GM12878 (cell line): ENCODE data around the gene PCDHGC5. TPM values are rescaled to one million over a fixed set of nuclear protein-coding genes. Genes with fewer than 3 reads are reported as not detected.

Source experiments
- ATAC-seq: fragments of 200-7000 bp; cut with Tn5 transposase; 3 replicates; pipeline ENCODE4 v1.9.1; 2020; ENCODE audit warnings: mild to moderate bottlenecking, moderate library complexity
- BruUV-seq: library from RNA; stranded (reverse); fragments of 400-500 nt; replicated peaks from 2 replicates; lab custom pipeline; 2021; lab: Mats Ljungman, UMichigan
- CTCF ChIA-PET: fragments of 300-600 bp; sonication (Branson Sonifier 250); formaldehyde crosslinking; extraction: SDS; loops from one replicate; lab custom pipeline; 2021; ENCODE audit warnings: inconsistent platforms; lab: Yijun Ruan, JAX
- POLR2A ChIA-PET: fragments of 350-600 bp; formaldehyde crosslinking; extraction: SDS; loops from one replicate; lab custom pipeline; 2021; ENCODE audit warnings: inconsistent platforms; lab: Charles Lee
- RAD21 ChIA-PET: fragments of 300-600 bp; sonication (Branson Sonifier 250); formaldehyde crosslinking; loops from one replicate; lab custom pipeline; 2023; ENCODE audit warnings: antibody characterized with exemption; ENCODE audit not compliant: unreplicated experiment; lab: Charles Lee
- SMC1A ChIA-PET: fragments of 300-600 bp; sonication (Branson Sonifier 250); formaldehyde crosslinking; loops from one replicate; lab custom pipeline; 2023; ENCODE audit not compliant: unreplicated experiment, uncharacterized antibody; lab: Charles Lee
- DNase-seq: peaks from one replicate; pipeline ENCODE4 v3.0.0-alpha.2; 2011; ENCODE audit warnings: low read depth, low spot score
- FAIRE-seq: peaks from 3 replicates; lab custom pipeline; 2011; peaks lifted over from hg19 to GRCh38; lab: Jason Lieb, UNC
- H2AFZ ChIP-seq: 2 replicates; pipeline ENCODE4 v1.6.0; 2011; ENCODE audit warnings: low read depth, low read length, control low read depth; ENCODE audit not compliant: control insufficient read depth
- H3K27ac ChIP-seq: 2 replicates; pipeline ENCODE4 v1.5.1; 2011; ENCODE audit warnings: control low read depth; ENCODE audit not compliant: control insufficient read depth, insufficient read depth
- H3K27me3 ChIP-seq, 2 experiments: replicated peaks in 1 of 2; 2 replicates each; pipeline versions ENCODE4 v1.6.0 to v1.6.1; 2011; ENCODE audit warnings: low read length in 1 of 2; ENCODE audit not compliant: control insufficient read depth in 2 of 2, insufficient read depth in 2 of 2
- H3K36me3 ChIP-seq, 2 experiments: 2 replicates each; pipeline ENCODE4 v1.5.1; 2011; ENCODE audit warnings: low read length in 1 of 2; ENCODE audit not compliant: control insufficient read depth in 2 of 2, insufficient read depth in 2 of 2
- H3K4me1 ChIP-seq: 2 replicates; pipeline ENCODE4 v1.6.1; 2011; ENCODE audit warnings: mild to moderate bottlenecking, low read length, moderate library complexity, mixed read lengths; ENCODE audit not compliant: control insufficient read depth, insufficient read depth
- H3K4me2 ChIP-seq: 2 replicates; pipeline ENCODE4 v1.6.0; 2011; ENCODE audit warnings: control low read depth; ENCODE audit not compliant: control insufficient read depth, insufficient read depth
- H3K4me3 ChIP-seq: fragments of 200-600 bp; sonication (generic); 2 replicates; pipeline ENCODE4 v1.5.1; 2016
- H3K79me2 ChIP-seq: 2 replicates; pipeline ENCODE4 v1.6.0; 2011; ENCODE audit warnings: low read length; ENCODE audit not compliant: control insufficient read depth, insufficient read depth
- H3K9ac ChIP-seq: 2 replicates; pipeline ENCODE4 v1.8.0; 2011; ENCODE audit warnings: low read length, control low read depth, mixed read lengths; ENCODE audit not compliant: control insufficient read depth, insufficient read depth
- H3K9me3 ChIP-seq: replicated peaks from 3 replicates; pipeline ENCODE4 v1.5.1; 2011; ENCODE audit warnings: mild to moderate bottlenecking, low read length; ENCODE audit not compliant: control insufficient read depth, insufficient read depth
- H4K20me1 ChIP-seq: 2 replicates; pipeline ENCODE4 v1.6.0; 2011; ENCODE audit not compliant: control insufficient read depth, insufficient read depth
- BCL3 ChIP-seq: IDR thresholded peaks from 2 replicates; pipeline ENCODE4 v1.6.1; 2011; ENCODE audit warnings: borderline replicate concordance, low read depth, mild to moderate bottlenecking, moderate library complexity, low read length; ENCODE audit not compliant: insufficient read depth, poor library complexity, severe bottlenecking
- BHLHE40 ChIP-seq, 2 experiments: fragments of 450-650 bp in 1 of 2; IDR thresholded peaks; 2 replicates each; pipeline ENCODE4 v1.6.1; 2011 to 2017; ENCODE audit warnings: low read depth in 2 of 2, borderline replicate concordance in 1 of 2, improper control_type of control experiment in 1 of 2, low read length in 1 of 2, mild to moderate bottlenecking in 1 of 2
- NBN ChIP-seq: fragments of 450-650 bp; IDR thresholded peaks from 2 replicates; pipeline ENCODE4 v1.6.1; 2016
- PAX8 ChIP-seq: fragments of 450-650 bp; IDR thresholded peaks from 2 replicates; pipeline ENCODE4 v1.6.1; 2017; ENCODE audit warnings: mild to moderate bottlenecking, moderate library complexity
- PML ChIP-seq: IDR thresholded peaks from 2 replicates; pipeline ENCODE4 v1.6.1; 2012; ENCODE audit warnings: low read length, inconsistent platforms
- RAD21 ChIP-seq: IDR thresholded peaks from 2 replicates; pipeline ENCODE4 v1.6.1; 2011; ENCODE audit warnings: mild to moderate bottlenecking, low read depth, low read length, moderate library complexity; ENCODE audit not compliant: insufficient read depth
- SMC3 ChIP-seq: IDR thresholded peaks from 2 replicates; pipeline ENCODE4 v1.6.1; 2011; ENCODE audit warnings: low read length, improper control_type of control experiment, borderline replicate concordance
- SP1 ChIP-seq: IDR thresholded peaks from one replicate; pipeline ENCODE4 v1.6.1; 2011; ENCODE audit warnings: low read depth, low read length
- YY1 ChIP-seq: IDR thresholded peaks from 2 replicates; pipeline ENCODE4 v1.6.1; 2011; ENCODE audit warnings: low read depth, mild to moderate bottlenecking, low read length
- WGBS: methylation state at CpG from one replicate; pipeline ENCODE4 v1.1.6; 2016; ENCODE audit warnings: low lambda C conversion rate; ENCODE audit not compliant: insufficient replicate concordance, insufficient coverage; ENCODE audit errors: missing lambda C conversion rate; 5-methylcytosine and 5-hydroxymethylcytosine counted together
- in situ Hi-C: fragments of 300-500 bp; cut with MboI; formaldehyde crosslinking; loops from 9 replicates; pipeline ENCODE4 v1.14.3; 2018; ENCODE audit warnings: mixed read lengths
- intact Hi-C: fragments of 100-400 bp; cut with micrococcal nuclease; formaldehyde crosslinking; loops from one replicate; pipeline ENCODE4 v1.14.2; 2022; ENCODE audit not compliant: unreplicated experiment
- polyA plus RNA-seq, 11 experiments: library from polyadenylated mRNA; depleted of rRNA in 4 of 11; unstranded in 6 of 11; stranded (reverse) in 5 of 11; fragments of >200 nt; fragmentation: Nextera tagmentation in 4 of 11; fragmentation: Illumina TruSeq in 1 of 11; extraction: Ambion mirVana in 4 of 11; extraction: Trizol in 1 of 11; gene quantifications; 1 replicate in 1 of 11; 2 replicates in 10 of 11; pipeline versions ENCODE4 v1.2.1 to v1.2.3, GENCODE V29; 2011 to 2016; ENCODE audit warnings: inconsistent platforms in 2 of 11, missing spikeins in 2 of 11, low read depth in 1 of 11
- total RNA-seq, 4 experiments: library from RNA; depleted of rRNA in 3 of 4; stranded (reverse); fragments of >200 nt in 3 of 4; fragmentation: Illumina TruSeq in 1 of 4; extraction: Trizol in 1 of 4; gene quantifications; 2 replicates each; pipeline versions ENCODE4 v1.2.1 to v1.2.3, GENCODE V29; 2013 to 2021
- TF ChIP-seq, protein P1 (sequence below), 3 experiments: IDR thresholded peaks in 2 of 3; conservative IDR thresholded peaks in 1 of 3; 2 replicates each; pipeline ENCODE4 v1.5.1; 2011; ENCODE audit warnings: low read depth in 3 of 3, low read length in 3 of 3, mild to moderate bottlenecking in 3 of 3, control low read depth in 2 of 3, moderate library complexity in 2 of 3, inconsistent platforms in 1 of 3, mixed read lengths in 1 of 3; ENCODE audit not compliant: control insufficient read depth in 2 of 3, insufficient read depth in 1 of 3; ENCODE audit errors: extremely low read depth in 1 of 3
- TF ChIP-seq, protein P2 (sequence below): fragments of 450-650 bp; IDR thresholded peaks from 2 replicates; pipeline ENCODE4 v1.6.1; 2017; ENCODE audit warnings: mild to moderate bottlenecking, moderate library complexity

PCDHGC5 gene
- total and polyA plus RNA-seq, 10 of the 15 experiments (the other 5 are each of a cell fraction or from before 2014, with no cell fraction given), result 0.05 to 0.87 (median 0.18) TPM; not detected in 2

GRCh38 chr5:141512390-141512910 is 23.6 kb downstream of the PCDHGC5 start:
- Histone ChIP-seq H3K27me3 (no peaks in the 10 kb centered on the region), H3K4me1 (peaks cover 76% of the 10 kb centered on the region), H3K36me3 (peaks cover 7 to 10% of the 10 kb centered on the region in 2 experiments), H4K20me1 (no peaks in the 10 kb centered on the region), H3K9ac (peak overlapping the region; percentile 25; the same call in 1 of the 2 replicates), H2AFZ (peak overlapping the region; percentile 16; the same call in 1 of the 2 replicates), H3K4me3 (peak overlapping the region; percentile 69), H3K79me2 (peaks cover 15% of the 10 kb centered on the region), H3K27ac (peak overlapping the region; percentile 90), H3K9me3 (no peaks in the 10 kb centered on the region), H3K4me2 (peak overlapping the region; percentile 89)
- no TSS peak for BruUV-seq
- RAD21 ChIA-PET, result interaction anchor here (0.6 to 11.6 kb wide), 12 partner anchors 11 to 112 kb away, joined by 3 to 109 read pairs (median 9); partner anchors contain the start of genes PCDHGA11, PCDHGA12, PCDHGB7 and PCDHGC3
- intact Hi-C loops (loop anchor here (1.0 to 5.0 kb wide), 3 partner anchors 82 to 125 kb away; partner anchors contain the start of genes HDAC3, PCDHGA11, PCDHGA12 and RELL2), in situ Hi-C loops (no loop called here)
- POLR2A ChIA-PET, result interaction anchor here (0.8 to 2.5 kb wide), 2 partner anchors 11 to 100 kb away, joined by 3 to 10 read pairs; partner anchors contain the start of gene PCDHGA10
- WGBS, result under 1% methylated on average over 28 of the region's 28 CpGs
- no peak for FAIRE-seq
- SMC1A ChIA-PET, result interaction anchor here (0.7 to 10.8 kb wide), 16 partner anchors 13 to 142 kb away, joined by 3 to 176 read pairs (median 4); partner anchors contain the start of genes DIAPH1, PCDHGA10, PCDHGA12 and PCDHGB3
- CTCF ChIA-PET, result interaction anchor here (0.5 to 11.9 kb wide), 29 partner anchors 9 to 570 kb away, joined by 3 to 213 read pairs (median 7); partner anchors contain the start of genes FCHSD1, PCDHGA10, PCDHGA11 and PCDHGA12
- peak; percentile 44 for ATAC-seq
- TF ChIP-seq NBN, result peak; percentile 16; the same call in 1 of the 2 replicates
- TF ChIP-seq, protein P1, sequence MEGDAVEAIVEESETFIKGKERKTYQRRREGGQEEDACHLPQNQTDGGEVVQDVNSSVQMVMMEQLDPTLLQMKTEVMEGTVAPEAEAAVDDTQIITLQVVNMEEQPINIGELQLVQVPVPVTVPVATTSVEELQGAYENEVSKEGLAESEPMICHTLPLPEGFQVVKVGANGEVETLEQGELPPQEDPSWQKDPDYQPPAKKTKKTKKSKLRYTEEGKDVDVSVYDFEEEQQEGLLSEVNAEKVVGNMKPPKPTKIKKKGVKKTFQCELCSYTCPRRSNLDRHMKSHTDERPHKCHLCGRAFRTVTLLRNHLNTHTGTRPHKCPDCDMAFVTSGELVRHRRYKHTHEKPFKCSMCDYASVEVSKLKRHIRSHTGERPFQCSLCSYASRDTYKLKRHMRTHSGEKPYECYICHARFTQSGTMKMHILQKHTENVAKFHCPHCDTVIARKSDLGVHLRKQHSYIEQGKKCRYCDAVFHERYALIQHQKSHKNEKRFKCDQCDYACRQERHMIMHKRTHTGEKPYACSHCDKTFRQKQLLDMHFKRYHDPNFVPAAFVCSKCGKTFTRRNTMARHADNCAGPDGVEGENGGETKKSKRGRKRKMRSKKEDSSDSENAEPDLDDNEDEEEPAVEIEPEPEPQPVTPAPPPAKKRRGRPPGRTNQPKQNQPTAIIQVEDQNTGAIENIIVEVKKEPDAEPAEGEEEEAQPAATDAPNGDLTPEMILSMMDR (IDR thresholded peaks at IDR 0.05 in 2 of 3, conservative IDR thresholded peaks at IDR 0.05 in 1 of 3; ENCODE audit: control insufficient read depth in 2 of 3, extremely low read depth in 1 of 3, insufficient read depth in 1 of 3, low read depth in 3 of 3, low read length in 3 of 3), result peak; percentile 81 to 94 (median 89)
- peak; percentile 59 for TF ChIP-seq YY1
- TF ChIP-seq, protein P2, sequence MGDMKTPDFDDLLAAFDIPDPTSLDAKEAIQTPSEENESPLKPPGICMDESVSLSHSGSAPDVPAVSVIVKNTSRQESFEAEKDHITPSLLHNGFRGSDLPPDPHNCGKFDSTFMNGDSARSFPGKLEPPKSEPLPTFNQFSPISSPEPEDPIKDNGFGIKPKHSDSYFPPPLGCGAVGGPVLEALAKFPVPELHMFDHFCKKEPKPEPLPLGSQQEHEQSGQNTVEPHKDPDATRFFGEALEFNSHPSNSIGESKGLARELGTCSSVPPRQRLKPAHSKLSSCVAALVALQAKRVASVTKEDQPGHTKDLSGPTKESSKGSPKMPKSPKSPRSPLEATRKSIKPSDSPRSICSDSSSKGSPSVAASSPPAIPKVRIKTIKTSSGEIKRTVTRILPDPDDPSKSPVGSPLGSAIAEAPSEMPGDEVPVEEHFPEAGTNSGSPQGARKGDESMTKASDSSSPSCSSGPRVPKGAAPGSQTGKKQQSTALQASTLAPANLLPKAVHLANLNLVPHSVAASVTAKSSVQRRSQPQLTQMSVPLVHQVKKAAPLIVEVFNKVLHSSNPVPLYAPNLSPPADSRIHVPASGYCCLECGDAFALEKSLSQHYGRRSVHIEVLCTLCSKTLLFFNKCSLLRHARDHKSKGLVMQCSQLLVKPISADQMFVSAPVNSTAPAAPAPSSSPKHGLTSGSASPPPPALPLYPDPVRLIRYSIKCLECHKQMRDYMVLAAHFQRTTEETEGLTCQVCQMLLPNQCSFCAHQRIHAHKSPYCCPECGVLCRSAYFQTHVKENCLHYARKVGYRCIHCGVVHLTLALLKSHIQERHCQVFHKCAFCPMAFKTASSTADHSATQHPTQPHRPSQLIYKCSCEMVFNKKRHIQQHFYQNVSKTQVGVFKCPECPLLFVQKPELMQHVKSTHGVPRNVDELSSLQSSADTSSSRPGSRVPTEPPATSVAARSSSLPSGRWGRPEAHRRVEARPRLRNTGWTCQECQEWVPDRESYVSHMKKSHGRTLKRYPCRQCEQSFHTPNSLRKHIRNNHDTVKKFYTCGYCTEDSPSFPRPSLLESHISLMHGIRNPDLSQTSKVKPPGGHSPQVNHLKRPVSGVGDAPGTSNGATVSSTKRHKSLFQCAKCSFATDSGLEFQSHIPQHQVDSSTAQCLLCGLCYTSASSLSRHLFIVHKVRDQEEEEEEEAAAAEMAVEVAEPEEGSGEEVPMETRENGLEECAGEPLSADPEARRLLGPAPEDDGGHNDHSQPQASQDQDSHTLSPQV, result no peak
- peak in 1 of 2 experiments; percentile 48; a peak in 1 of 4 replicates for TF ChIP-seq BHLHE40 (IDR thresholded peaks at IDR 0.05; ENCODE audit: borderline replicate concordance in 1 of 2, low read depth in 2 of 2, low read length in 1 of 2)
- TF ChIP-seq BCL3, result peak; percentile 46
- TF ChIP-seq RAD21, result peak; percentile 69
- TF ChIP-seq SMC3, result peak; percentile 56; the same call in 1 of the 2 replicates
- no peak for TF ChIP-seq PML
- no peak for TF ChIP-seq PAX8
- peak; percentile 4 for TF ChIP-seq SP1
- no peak for DNase-seq
